ENCODE results near the gene MPHOSPH9.

DNA sequence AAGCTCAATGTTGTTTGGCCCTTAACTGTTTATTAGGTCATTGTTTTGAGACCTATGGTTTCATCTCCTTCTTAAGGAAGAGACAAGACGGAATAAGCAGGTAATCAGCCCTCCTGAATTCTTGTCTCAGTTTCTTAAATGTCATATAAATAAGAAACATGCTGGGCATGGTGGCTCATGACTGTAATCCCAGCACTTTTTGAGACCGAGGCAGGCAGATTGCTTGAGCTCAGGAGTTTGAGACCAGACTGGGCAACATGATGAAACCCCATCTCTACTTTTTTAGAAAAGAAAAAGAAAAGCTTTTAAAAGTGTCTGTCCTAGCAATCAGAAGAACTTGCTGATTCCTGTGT is 5.4 kb upstream of the MPHOSPH9 start:
- TF ChIP-seq, protein P1, sequence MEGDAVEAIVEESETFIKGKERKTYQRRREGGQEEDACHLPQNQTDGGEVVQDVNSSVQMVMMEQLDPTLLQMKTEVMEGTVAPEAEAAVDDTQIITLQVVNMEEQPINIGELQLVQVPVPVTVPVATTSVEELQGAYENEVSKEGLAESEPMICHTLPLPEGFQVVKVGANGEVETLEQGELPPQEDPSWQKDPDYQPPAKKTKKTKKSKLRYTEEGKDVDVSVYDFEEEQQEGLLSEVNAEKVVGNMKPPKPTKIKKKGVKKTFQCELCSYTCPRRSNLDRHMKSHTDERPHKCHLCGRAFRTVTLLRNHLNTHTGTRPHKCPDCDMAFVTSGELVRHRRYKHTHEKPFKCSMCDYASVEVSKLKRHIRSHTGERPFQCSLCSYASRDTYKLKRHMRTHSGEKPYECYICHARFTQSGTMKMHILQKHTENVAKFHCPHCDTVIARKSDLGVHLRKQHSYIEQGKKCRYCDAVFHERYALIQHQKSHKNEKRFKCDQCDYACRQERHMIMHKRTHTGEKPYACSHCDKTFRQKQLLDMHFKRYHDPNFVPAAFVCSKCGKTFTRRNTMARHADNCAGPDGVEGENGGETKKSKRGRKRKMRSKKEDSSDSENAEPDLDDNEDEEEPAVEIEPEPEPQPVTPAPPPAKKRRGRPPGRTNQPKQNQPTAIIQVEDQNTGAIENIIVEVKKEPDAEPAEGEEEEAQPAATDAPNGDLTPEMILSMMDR (optimal IDR thresholded peaks at IDR 0.05 in 1 of 3, IDR thresholded peaks at IDR 0.05 in 1 of 3, conservative IDR thresholded peaks at IDR 0.05 in 1 of 3; ENCODE audit: extremely low read depth in 1 of 3, insufficient read depth in 2 of 3, low read length in 3 of 3): no peak
- no peak for TF ChIP-seq EZH2 (IDR thresholded peaks at IDR 0.05; ENCODE audit: low read length)
